Liver (tissue), 3 donors: ENCODE data around the gene INSR.

Experiments used
- CTCF ChIP-seq: fragments of 150-350 bp; IDR thresholded peaks from 2 replicates; pipeline ENCODE4 v1.5.1; 2017; ENCODE audit warnings: improper control_type of control experiment, low read depth, low read length; ENCODE audit not compliant: missing input control
- FOXA1 ChIP-seq: IDR thresholded peaks from 2 replicates; pipeline ENCODE4 v1.6.1; 2016; ENCODE audit warnings: antibody characterized with exemption
- FOXA2 ChIP-seq: IDR thresholded peaks from 2 replicates; pipeline ENCODE4 v1.6.1; 2016; ENCODE audit warnings: antibody characterized with exemption
- GABPA ChIP-seq, 2 donors: IDR thresholded peaks in 1 of 2; conservative IDR thresholded peaks in 1 of 2; 2 replicates each; pipeline ENCODE4 v1.6.1; 2016; ENCODE audit warnings: antibody characterized with exemption in 2 of 2, mild to moderate bottlenecking in 1 of 2, moderate library complexity in 1 of 2
- MAX ChIP-seq: IDR thresholded peaks from 2 replicates; pipeline ENCODE4 v1.6.1; 2016; ENCODE audit warnings: antibody characterized with exemption
- NR2F2 ChIP-seq: IDR thresholded peaks from 2 replicates; pipeline ENCODE4 v1.6.1; 2016; ENCODE audit warnings: antibody characterized with exemption
- REST ChIP-seq: IDR thresholded peaks from 2 replicates; pipeline ENCODE4 v1.6.1; 2016; ENCODE audit warnings: antibody characterized with exemption, mild to moderate bottlenecking
- SP1 ChIP-seq: IDR thresholded peaks from 2 replicates; pipeline ENCODE4 v1.6.1; 2018; ENCODE audit warnings: antibody characterized with exemption, mild to moderate bottlenecking
- TAF1 ChIP-seq: conservative IDR thresholded peaks from 2 replicates; pipeline ENCODE4 v1.6.1; 2016; ENCODE audit warnings: antibody characterized with exemption, mild to moderate bottlenecking
- ZBTB33 ChIP-seq: IDR thresholded peaks from 2 replicates; pipeline ENCODE4 v1.6.1; 2016; ENCODE audit warnings: antibody characterized with exemption
- donor health status: healthy.
- donor health status: healthy.

- no peak for TF ChIP-seq CTCF
- TF ChIP-seq ZBTB33: no peak
- TF ChIP-seq MAX: no peak
- no peak for TF ChIP-seq TAF1
- no peak for TF ChIP-seq REST
- no peak for TF ChIP-seq FOXA1
- no peak for TF ChIP-seq NR2F2
- no peak for TF ChIP-seq GABPA (IDR thresholded peaks at IDR 0.05 in 1 of 2, conservative IDR thresholded peaks at IDR 0.05 in 1 of 2)
- TF ChIP-seq SP1: no peak
- TF ChIP-seq FOXA2: no peak
Measured at GRCh38 chr19:7104747-7105447, 189.3 kb downstream of the INSR start.
